Transverse colon (tissue), 4 donors: ENCODE data around the gene CORIN. TPM values are rescaled to one million over a fixed set of nuclear protein-coding genes. Genes with fewer than 3 reads are reported as not detected.

Experiments
- DNase-seq: peaks from one replicate; pipeline ENCODE4 v3.0.0-alpha.2; 2019
- H3K27ac ChIP-seq, 4 donors: fragments of 200-600 bp; sonication (generic); 2 replicates each; pipeline ENCODE4 v1.5.1; 2016 to 2018; ENCODE audit warnings: inconsistent platforms in 4 of 4
- H3K27me3 ChIP-seq: fragments of 200-600 bp; sonication (generic); 2 replicates; pipeline ENCODE4 v1.5.1; 2017; ENCODE audit warnings: inconsistent platforms
- H3K36me3 ChIP-seq, 4 donors: fragments of 200-600 bp; sonication (generic); 2 replicates each; pipeline ENCODE4 v1.5.1; 2017 to 2019; ENCODE audit warnings: inconsistent platforms in 4 of 4
- H3K4me1 ChIP-seq, 4 donors: fragments of 200-600 bp; sonication (generic); 2 replicates each; pipeline ENCODE4 v1.5.1; 2017 to 2020; ENCODE audit warnings: inconsistent platforms in 4 of 4
- H3K4me3 ChIP-seq, 4 donors: fragments of 200-600 bp; sonication (generic); 1 replicate in 1 of 4; 2 replicates in 3 of 4; pipeline versions ENCODE4 v1.5.1 to v1.6.1; 2017 to 2019; ENCODE audit warnings: inconsistent platforms in 4 of 4
- H3K9me3 ChIP-seq, 2 donors: fragments of 200-600 bp; sonication (generic); 2 replicates each; pipeline ENCODE4 v1.5.1; 2017 to 2019; ENCODE audit warnings: inconsistent platforms in 2 of 2
- EP300 ChIP-seq: sonication (generic); formaldehyde crosslinking; IDR thresholded peaks from one replicate; pipeline ENCODE4 v1.6.1; 2017; ENCODE audit warnings: antibody characterized with exemption, low read depth
- POLR2A ChIP-seq: fragments of 450-650 bp; IDR thresholded peaks from one replicate; pipeline ENCODE4 v1.6.1; 2016; ENCODE audit warnings: antibody characterized with exemption, mild to moderate bottlenecking, moderate library complexity
- POLR2AphosphoS5 ChIP-seq, 3 donors: sonication (generic); formaldehyde crosslinking; IDR thresholded peaks; one replicate each; pipeline ENCODE4 v1.6.1; 2016; ENCODE audit warnings: antibody characterized with exemption in 3 of 3
- WGBS, 2 donors: methylation state at CpG; one replicate each; pipeline ENCODE4 v1.1.5; 2018; ENCODE audit warnings: low coverage in 1 of 2; 5-methylcytosine and 5-hydroxymethylcytosine counted together
- in situ Hi-C, 4 donors: fragments of 200-750 bp; cut with MboI; loops; one replicate each; pipeline versions ENCODE4 v1.15.0 to v1.15.1; 2017; ENCODE audit warnings: low sequenced_read_pairs in 3 of 4, low pct_ligation_motif_present in 1 of 4, low pct_unique_long_range_greater_than_20kb in 1 of 4
- intact Hi-C: fragments of 100-400 bp; cut with DNase I; formaldehyde crosslinking; loops from one replicate; pipeline ENCODE4 v1.15.1; 2023; ENCODE audit warnings: low total_unique reads
- total RNA-seq, 4 donors: library from RNA; depleted of rRNA; stranded (reverse); fragments of >200 nt; gene quantifications; one replicate each; pipeline ENCODE4 v1.1.0, GENCODE V29; 2016
- TF ChIP-seq, protein P1 (sequence below), 5 experiments: fragments of 200-600 bp in 3 of 5; fragments of 450-650 bp in 2 of 5; sonication (generic) in 3 of 5; IDR thresholded peaks; 1 replicate in 2 of 5; 2 replicates in 3 of 5; pipeline ENCODE4 v1.5.1; 2016 to 2017; ENCODE audit warnings: antibody characterized with exemption in 5 of 5, inconsistent platforms in 3 of 5, mild to moderate bottlenecking in 2 of 5, moderate library complexity in 1 of 5

Gene CORIN
- total RNA-seq, 4 donors from 2014 or later, result 0.82 to 1.6 TPM; not detected in 2

DNA sequence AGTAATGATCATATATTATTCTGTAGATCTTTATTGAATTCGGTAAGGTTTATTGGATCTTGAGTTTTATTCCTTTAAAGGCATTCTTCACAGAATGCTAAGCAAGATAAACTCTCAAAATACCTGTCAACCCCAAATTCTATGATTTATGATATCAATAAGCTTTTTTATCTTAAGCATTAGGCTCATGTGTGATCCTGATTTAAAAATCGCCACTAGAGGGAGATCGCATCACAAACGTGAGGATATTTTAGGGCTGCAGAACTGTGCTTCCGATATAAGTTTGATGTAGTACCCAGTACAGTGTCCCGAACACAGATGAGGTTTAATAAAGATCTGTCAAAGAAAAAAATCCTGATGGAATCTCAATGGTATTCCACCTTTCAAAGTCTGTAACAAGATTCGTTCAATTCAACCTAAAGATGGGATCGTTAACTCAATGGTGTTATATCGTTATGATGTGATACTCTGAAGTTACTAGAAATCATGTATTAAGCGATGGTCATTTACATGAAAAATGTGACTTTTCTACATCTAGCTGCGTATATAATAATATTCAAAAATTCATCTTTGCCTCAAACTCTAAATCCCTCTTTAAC lies 169.0 kb downstream of the CORIN start:
- no peak for DNase-seq
- peaks cover 4% of the 10 kb centered on the region for H3K27me3 ChIP-seq
- intact Hi-C loops, result no loop called here
- H3K4me3 ChIP-seq, result no peak overlapping the region
- H3K27ac ChIP-seq, result no peak overlapping the region
- no peaks in the 10 kb centered on the region for H3K36me3 ChIP-seq
- WGBS, 2 donors, result 27 to 29% methylated on average over 11 of the region's 11 CpGs
- in situ Hi-C loops, result loop anchor here in 1 of 4 donors (25.0 kb wide), 1 partner anchor 168 kb away; the partner anchor contains the start of gene CORIN
- no peaks in the 10 kb centered on the region for H3K9me3 ChIP-seq
- no peaks in the 10 kb centered on the region for H3K4me1 ChIP-seq
- no peak for TF ChIP-seq POLR2AphosphoS5 (IDR thresholded peaks at IDR 0.05)
- TF ChIP-seq POLR2A, result no peak
- TF ChIP-seq, protein P1, sequence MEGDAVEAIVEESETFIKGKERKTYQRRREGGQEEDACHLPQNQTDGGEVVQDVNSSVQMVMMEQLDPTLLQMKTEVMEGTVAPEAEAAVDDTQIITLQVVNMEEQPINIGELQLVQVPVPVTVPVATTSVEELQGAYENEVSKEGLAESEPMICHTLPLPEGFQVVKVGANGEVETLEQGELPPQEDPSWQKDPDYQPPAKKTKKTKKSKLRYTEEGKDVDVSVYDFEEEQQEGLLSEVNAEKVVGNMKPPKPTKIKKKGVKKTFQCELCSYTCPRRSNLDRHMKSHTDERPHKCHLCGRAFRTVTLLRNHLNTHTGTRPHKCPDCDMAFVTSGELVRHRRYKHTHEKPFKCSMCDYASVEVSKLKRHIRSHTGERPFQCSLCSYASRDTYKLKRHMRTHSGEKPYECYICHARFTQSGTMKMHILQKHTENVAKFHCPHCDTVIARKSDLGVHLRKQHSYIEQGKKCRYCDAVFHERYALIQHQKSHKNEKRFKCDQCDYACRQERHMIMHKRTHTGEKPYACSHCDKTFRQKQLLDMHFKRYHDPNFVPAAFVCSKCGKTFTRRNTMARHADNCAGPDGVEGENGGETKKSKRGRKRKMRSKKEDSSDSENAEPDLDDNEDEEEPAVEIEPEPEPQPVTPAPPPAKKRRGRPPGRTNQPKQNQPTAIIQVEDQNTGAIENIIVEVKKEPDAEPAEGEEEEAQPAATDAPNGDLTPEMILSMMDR (IDR thresholded peaks at IDR 0.05), result peak; percentile 50 to 73 (median 59)
- TF ChIP-seq EP300, result no peak

DNA sequence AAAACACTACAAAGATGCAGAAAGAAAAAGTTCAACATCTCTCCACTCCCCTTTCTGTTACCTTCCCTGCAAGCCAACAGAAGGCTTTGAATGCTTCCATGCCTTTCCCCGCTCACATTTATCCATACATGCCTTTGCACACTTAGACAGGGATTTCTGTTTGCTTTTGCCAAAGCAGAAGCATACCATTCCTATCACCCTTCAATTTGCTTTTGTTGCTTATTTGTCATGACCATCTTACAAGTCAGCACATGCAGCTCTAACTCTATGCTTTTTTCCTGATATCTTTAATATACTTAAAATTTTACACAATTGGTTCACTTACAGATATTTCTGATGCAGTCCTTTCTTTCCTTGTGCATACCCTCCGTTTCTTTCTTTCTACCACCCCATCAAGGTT lies 169.6 kb downstream of the CORIN start:
- in situ Hi-C loops, result loop anchor here in 1 of 4 donors (25.0 kb wide), 1 partner anchor 169 kb away; the partner anchor contains the start of gene CORIN

DNA sequence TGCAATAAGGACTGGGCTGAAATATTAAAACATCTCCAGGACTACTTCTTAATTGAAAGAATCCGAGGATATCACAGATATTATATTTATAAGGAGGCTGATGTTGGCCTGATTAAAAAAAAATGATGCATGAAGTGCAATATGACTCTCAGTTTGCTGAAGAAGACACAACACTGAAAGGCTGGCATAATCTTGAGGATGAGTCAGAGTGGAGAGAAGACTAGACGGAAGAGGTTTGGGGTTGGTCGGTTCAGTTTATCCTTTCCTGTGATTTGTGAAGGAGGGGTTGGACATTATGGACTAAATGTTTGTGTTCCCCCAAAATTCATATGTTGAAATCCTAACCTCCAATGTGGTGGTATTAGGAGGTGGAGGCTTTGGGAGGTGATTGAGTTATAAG lies 170.3 kb downstream of the CORIN start:
- H3K27ac ChIP-seq, result no peak overlapping the region
- no peaks in the 10 kb centered on the region for H3K4me1 ChIP-seq
- intact Hi-C loops, result no loop called here
- H3K27me3 ChIP-seq, result peaks cover 4% of the 10 kb centered on the region
- H3K36me3 ChIP-seq, result no peaks in the 10 kb centered on the region
- in situ Hi-C loops, result loop anchor here in 1 of 4 donors (25.0 kb wide), 1 partner anchor 170 kb away; the partner anchor contains the start of gene CORIN
- TF ChIP-seq EP300 (no peak), POLR2A (no peak), POLR2AphosphoS5 (IDR thresholded peaks at IDR 0.05) (no peak)
- TF ChIP-seq, protein P1 (IDR thresholded peaks at IDR 0.05), result no peak
- no peak overlapping the region for H3K4me3 ChIP-seq
- H3K9me3 ChIP-seq, result no peaks in the 10 kb centered on the region
- DNase-seq, result no peak
- WGBS, 2 donors, result 79 to 84% methylated on average over 3 of the region's 3 CpGs

More for the DNA sequence above, 169.6 kb downstream of the CORIN start:
- no peak for DNase-seq
- Histone ChIP-seq H3K9me3 (no peaks in the 10 kb centered on the region), H3K4me3 (no peak overlapping the region), H3K27me3 (peaks cover 4% of the 10 kb centered on the region), H3K27ac (no peak overlapping the region), H3K36me3 (no peaks in the 10 kb centered on the region), H3K4me1 (no peaks in the 10 kb centered on the region)
- 80 to 96% methylated on average over 2 of the region's 2 CpGs for WGBS, 2 donors
- intact Hi-C loops, result no loop called here
- TF ChIP-seq POLR2AphosphoS5 (IDR thresholded peaks at IDR 0.05) (no peak), EP300 (no peak), POLR2A (no peak)
- TF ChIP-seq, protein P1 (IDR thresholded peaks at IDR 0.05), result no peak

DNA sequence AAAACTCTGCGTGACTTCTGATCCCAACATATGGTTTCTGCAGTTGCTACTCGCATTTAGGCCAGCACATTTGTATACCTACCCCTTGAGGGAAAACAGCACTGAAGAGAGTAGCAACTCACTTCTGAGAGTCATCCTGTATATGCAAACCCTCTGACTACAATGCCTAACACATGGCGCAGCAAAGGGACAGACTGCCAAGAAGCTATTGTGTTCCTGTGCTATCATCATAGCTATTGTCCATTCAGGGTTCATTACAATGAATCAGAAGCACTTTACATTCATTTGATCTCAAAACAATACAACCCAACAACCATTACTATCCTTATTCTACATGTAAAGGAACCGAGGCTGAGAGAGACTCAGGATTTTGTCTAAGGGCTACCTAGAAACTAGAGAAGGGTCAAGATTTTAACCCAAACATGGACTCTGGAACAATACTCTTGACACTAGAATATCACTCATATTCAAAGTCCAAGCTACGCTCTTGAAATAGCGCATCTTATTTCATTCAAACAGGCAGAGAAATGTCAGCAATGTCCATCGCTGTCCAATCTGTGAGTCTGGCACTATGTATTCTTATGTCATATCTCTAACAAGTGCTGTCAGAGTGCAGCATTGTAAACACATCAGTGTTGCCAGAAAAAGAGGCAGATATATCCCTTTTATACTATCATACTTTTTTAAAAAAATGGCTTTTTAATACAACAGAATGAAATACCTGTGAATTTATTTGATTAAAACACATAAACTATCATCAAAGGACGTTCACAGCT lies 173.6 kb downstream of the CORIN start:
- Histone ChIP-seq H3K36me3 (no peaks in the 10 kb centered on the region), H3K4me1 (no peaks in the 10 kb centered on the region), H3K27me3 (peaks cover 4% of the 10 kb centered on the region), H3K4me3 (no peak overlapping the region), H3K9me3 (no peaks in the 10 kb centered on the region), H3K27ac (no peak overlapping the region)
- WGBS, 2 donors, result 82 to 84% methylated on average over 6 to 8 of the region's 8 CpGs
- in situ Hi-C loops (loop anchor here in 1 of 4 donors (25.0 kb wide), 1 partner anchor 173 kb away; the partner anchor contains the start of gene CORIN), intact Hi-C loops (no loop called here)
- DNase-seq, result no peak
- TF ChIP-seq EP300 (no peak), POLR2AphosphoS5 (IDR thresholded peaks at IDR 0.05) (no peak), POLR2A (no peak)
- TF ChIP-seq, protein P1 (IDR thresholded peaks at IDR 0.05), result no peak
